PC-3 (cell line): ENCODE results near the gene PSMB7.

Experiments
- CTCF ChIP-seq: fragments of 300-600 bp; sonication (generic); conservative IDR thresholded peaks from 2 replicates; pipeline ENCODE4 v1.5.1; 2017; ENCODE audit warnings: antibody characterized with exemption, low read depth, mild to moderate bottlenecking, low read length
- EZH2 ChIP-seq: fragments of 300-600 bp; sonication (generic); IDR thresholded peaks from one replicate; pipeline ENCODE4 v1.6.1; 2017; ENCODE audit warnings: antibody characterized with exemption, mild to moderate bottlenecking, low read length; ENCODE audit not compliant: unreplicated experiment
- EZH2phosphoT487 ChIP-seq: fragments of 300-600 bp; sonication (generic); IDR thresholded peaks from 2 replicates; pipeline ENCODE4 v1.6.1; 2018; ENCODE audit warnings: mild to moderate bottlenecking, antibody characterized with exemption, low read length, borderline replicate concordance

GRCh38 chr9:124399968-124400940 is 15.0 kb downstream of the PSMB7 start:
- no peak for TF ChIP-seq CTCF
- TF ChIP-seq EZH2phosphoT487, result no peak
- TF ChIP-seq EZH2, result no peak
